ENCODE measurements around the gene KCNAB1.
A peak's percentile ranks its signal among the peaks of the same experiment; 100 is the strongest.
"Not testable (repeated sequence)": the region's sequence is repeated elsewhere in the genome, so short reads cannot be mapped to it uniquely, and the experiment has no call there.

The KCNAB1 gene

DNA sequence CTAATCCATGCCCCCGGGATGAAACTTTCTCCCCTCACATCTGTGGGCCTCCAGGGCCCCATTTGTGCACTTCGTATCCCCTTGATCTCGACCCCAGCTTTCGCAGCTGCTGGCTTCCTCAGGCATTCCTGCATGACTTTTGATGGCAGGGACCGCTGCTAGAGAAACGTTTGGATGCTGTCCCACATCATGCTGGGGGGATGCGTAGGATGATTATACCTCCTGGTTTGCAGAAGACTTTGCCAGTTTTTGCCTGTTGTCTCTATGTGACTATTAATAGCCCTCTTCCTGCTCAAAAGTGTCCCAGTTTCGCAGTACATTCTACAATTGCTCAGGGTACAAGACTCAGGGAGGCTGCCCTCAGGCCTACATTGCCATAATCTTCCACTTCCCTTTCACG lies 10.4 kb upstream of the KCNAB1 start:
- no peak for DNase-seq

DNA sequence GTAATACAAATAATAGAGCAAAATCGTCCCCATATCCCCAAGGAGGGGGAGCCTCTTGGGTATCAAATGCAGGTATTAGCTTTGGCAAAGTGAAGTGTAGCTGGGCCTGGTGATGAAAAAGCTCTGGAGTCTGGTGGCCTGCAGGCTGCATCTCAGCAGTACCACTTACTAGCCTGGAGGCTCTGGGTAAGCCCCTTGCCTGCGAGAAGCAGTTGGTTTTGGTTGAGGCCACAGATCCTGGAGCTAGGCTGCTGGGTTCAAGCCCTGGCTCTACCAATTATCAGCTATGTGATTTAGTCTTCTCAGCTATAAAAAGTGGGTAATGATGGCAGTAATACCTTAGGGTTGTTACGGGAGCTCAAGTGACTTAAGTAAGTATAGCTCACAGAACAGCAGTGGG lies 6.1 kb downstream of the KCNAB1 start:
- DNase-seq: no peak
- TF ChIP-seq POLR2A (IDR thresholded peaks at IDR 0.05; ENCODE audit: low read length) (no peak), GATA1 (IDR thresholded peaks at IDR 0.05; ENCODE audit: low read depth, low read length) (no peak)

More for the DNA sequence above, 10.4 kb upstream of the KCNAB1 start:
- TF ChIP-seq POLR2A (IDR thresholded peaks at IDR 0.05; ENCODE audit: low read length): no peak
- no peak for TF ChIP-seq GATA1 (IDR thresholded peaks at IDR 0.05; ENCODE audit: low read depth, low read length)

DNA sequence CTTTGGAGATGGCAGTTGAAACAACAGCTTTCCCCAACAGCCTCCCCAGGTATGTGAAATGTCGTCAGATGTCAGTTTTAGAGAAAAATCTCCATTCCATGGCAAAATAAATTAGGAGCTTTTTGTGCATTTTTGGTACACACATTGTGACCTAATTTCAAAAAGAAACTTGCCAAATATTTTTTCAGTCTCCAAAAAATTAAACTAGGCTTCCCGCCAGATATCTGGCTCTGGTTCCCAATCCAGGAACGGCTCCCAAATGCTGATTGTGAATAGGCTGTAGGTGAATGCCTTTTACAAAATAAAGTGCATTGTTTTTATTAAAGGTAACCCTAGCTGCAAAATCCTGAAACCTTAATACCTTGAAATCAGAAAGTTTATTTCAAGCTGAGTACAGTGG lies 10.9 kb downstream of the KCNAB1 start:
- DNase-seq: no peak
- TF ChIP-seq POLR2A (IDR thresholded peaks at IDR 0.05; ENCODE audit: low read length): no peak
- TF ChIP-seq GATA1 (IDR thresholded peaks at IDR 0.05; ENCODE audit: low read depth, low read length): no peak

DNA sequence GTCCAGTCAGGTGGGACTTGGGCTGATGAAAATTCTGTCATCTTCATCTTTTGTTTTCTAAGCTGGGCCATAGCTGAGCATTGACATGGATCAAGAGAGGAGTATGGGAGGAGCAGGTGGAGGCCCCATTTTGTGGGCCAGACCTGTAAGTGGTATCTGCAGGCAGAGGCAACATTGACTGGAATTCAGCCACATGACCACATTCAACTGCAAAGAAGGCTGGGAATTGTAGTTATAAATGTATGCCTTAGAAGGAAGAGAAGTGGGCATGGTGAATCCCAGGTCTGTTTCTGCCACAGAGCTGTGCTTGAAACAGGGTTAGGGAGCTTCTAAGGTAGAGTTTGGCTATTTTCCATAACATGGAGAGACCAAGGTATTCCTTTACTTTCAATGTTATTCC lies 11.4 kb downstream of the KCNAB1 start:
- TF ChIP-seq GATA1 (IDR thresholded peaks at IDR 0.05; ENCODE audit: low read depth, low read length) (no peak), POLR2A (IDR thresholded peaks at IDR 0.05; ENCODE audit: low read length) (no peak)
- DNase-seq: no peak

GRCh38 chr3:156132313-156132712 lies 11.9 kb downstream of the KCNAB1 start:
- DNase-seq: no peak
- no peak for TF ChIP-seq GATA1 (IDR thresholded peaks at IDR 0.05; ENCODE audit: low read depth, low read length)
- no peak for TF ChIP-seq POLR2A (IDR thresholded peaks at IDR 0.05; ENCODE audit: low read length)

- DNase-seq: no peak
- TF ChIP-seq POLR2A (IDR thresholded peaks at IDR 0.05; ENCODE audit: low read length): no peak
- TF ChIP-seq GATA1 (IDR thresholded peaks at IDR 0.05; ENCODE audit: low read depth, low read length): no peak
Observed at GRCh38 chr3:156133076-156133475, 12.7 kb downstream of the KCNAB1 start.

DNA sequence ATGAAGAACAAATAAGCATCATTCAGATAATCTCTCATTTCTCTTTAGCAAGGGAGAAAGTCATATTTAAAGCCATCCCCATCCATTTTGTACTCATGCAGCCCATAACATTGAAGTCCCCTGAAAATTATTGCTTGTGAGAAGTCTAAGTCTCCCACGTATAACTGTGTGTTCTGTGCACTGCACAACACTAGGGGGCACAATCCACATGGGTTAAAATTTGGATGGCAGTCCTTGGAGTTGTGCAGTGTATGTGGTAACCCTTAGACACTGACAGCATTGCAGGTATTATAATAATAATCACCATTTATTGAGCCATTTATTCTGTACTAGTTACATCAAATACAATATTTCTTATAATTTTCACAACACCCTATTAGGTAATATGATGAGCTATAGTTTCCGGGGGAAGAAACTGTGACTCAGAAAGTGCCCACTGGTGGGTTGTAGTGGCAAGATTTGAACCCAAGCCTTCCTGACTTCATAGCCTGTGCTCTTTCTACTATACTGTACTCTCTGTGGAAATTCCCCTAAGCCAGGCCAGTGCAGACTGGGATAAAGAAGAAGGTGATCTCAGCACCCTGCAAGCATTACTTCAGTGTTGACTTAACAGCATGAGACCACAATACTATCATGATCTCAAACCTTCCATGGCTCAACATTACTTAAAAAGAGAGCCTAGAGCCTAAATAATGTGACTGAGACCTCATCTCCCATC lies 15.7 kb downstream of the KCNAB1 start:
- DNase-seq: peak; percentile 3 to 10
- TF ChIP-seq GATA1 (IDR thresholded peaks at IDR 0.05; ENCODE audit: low read depth, low read length): no peak
- no peak for TF ChIP-seq POLR2A (IDR thresholded peaks at IDR 0.05; ENCODE audit: low read length)

GRCh38 chr3:156137397-156137796 lies 17.0 kb downstream of the KCNAB1 start:
- DNase-seq: not testable (repeated sequence)

GRCh38 chr3:156140001-156140595 lies 19.7 kb downstream of the KCNAB1 start:
- TF ChIP-seq GATA1 (IDR thresholded peaks at IDR 0.05; ENCODE audit: low read depth, low read length): no peak
- DNase-seq: no peak

DNA sequence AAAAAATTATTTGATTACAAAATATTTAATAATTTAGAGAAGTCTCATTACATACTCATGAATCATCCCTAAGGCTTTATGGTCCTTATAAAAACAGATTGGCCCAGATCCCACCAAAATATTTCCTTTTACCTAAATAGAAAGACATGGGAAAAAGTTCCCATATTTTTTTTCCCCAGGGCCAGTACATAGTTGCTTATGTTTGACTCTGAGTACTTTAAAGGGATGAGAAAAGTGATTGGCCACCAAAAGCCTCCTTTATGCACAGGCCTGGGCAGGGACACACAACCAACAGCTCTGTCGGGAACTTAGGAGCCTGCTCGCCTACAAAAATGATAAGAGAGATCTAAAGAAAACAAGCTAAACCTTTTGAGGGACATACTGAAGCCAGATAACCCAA lies 22.3 kb downstream of the KCNAB1 start:
- DNase-seq: no peak
- TF ChIP-seq GATA1 (IDR thresholded peaks at IDR 0.05; ENCODE audit: low read depth, low read length) (no peak), POLR2A (IDR thresholded peaks at IDR 0.05; ENCODE audit: low read length) (no peak)

GRCh38 chr3:156143136-156143535 lies 22.8 kb downstream of the KCNAB1 start:
- TF ChIP-seq GATA1 (IDR thresholded peaks at IDR 0.05; ENCODE audit: low read depth, low read length) (no peak), POLR2A (IDR thresholded peaks at IDR 0.05; ENCODE audit: low read length) (no peak)
- no peak for DNase-seq

GRCh38 chr3:156144060-156144459 lies 23.7 kb downstream of the KCNAB1 start:
- DNase-seq: no peak
- TF ChIP-seq POLR2A (IDR thresholded peaks at IDR 0.05; ENCODE audit: low read length): no peak
- no peak for TF ChIP-seq GATA1 (IDR thresholded peaks at IDR 0.05; ENCODE audit: low read depth, low read length)

DNA sequence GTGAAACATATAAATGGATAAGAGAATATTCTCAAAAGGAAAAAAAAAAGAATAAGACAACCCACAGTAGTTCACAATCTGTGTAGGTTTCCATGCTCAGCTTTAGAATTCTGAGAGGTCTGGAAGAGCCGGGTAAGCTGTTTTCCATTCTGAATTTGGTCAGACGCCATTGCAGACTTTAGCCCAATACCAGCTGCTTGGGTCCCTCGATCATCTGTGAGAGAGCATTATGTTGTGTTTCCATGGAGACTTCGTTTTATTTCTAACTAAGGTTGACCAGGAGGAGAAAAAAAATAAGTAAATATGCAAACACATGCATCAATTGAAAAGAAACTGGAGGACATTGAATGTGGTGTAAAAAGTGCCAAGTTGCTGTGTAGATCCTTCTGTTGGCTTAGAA lies 25.5 kb downstream of the KCNAB1 start:
- TF ChIP-seq POLR2A (IDR thresholded peaks at IDR 0.05; ENCODE audit: low read length): no peak
- no peak for TF ChIP-seq GATA1 (IDR thresholded peaks at IDR 0.05; ENCODE audit: low read depth, low read length)
- no peak for DNase-seq

DNA sequence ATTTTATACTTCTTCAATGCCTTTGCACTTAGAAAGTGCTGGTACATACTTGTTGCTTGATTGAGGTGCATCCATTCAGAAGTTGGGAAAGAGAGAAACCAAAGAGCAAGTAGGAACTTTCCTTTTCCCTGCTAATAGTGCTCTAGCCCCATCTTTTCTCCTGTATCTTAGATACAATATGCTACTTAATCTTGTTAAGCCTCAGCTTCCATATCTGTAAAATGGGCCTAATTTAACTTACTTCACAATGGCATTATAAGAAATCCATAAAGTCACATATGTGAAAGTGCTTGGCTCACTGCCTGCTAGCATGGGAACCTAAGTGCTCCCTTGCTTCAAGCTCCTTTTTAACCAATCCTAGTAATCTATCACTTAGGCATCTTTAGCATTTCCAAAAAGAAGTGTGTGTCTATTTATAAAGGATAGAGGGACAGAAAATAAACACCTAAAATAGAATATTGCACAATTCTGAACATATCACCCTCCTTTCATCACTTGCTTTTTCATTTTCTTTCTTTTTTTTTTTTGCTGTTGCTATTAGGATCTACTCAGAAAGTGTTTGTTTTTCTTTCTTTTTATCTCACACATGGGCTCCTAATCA lies 28.1 kb downstream of the KCNAB1 start:
- no peak for DNase-seq
- TF ChIP-seq GATA1 (IDR thresholded peaks at IDR 0.05; ENCODE audit: low read depth, low read length): no peak
- TF ChIP-seq POLR2A (IDR thresholded peaks at IDR 0.05; ENCODE audit: low read length): no peak

DNA sequence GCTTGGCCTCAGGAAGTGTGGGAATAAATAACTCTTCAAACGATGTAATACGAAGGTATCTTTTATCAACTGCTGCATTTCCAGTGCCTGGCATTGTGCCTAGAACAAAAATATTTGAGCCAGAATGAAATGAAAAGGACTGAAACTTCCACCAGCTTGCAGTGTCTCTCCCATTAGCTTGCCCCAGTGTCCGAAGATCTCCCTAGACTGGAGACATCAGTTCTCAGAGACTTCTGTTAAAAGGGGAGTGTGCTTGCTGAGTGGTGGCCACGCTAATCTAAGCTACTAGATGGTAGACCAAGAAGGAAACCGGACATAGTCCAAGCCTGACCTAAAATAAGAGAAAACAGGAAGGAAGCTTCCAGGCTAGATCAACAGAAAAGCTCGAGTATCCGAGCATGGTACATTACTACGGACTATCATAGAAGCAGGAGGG lies 28.6 kb downstream of the KCNAB1 start:
- peak; percentile 30 to 31 for DNase-seq
- TF ChIP-seq GATA1 (IDR thresholded peaks at IDR 0.05; ENCODE audit: low read depth, low read length) (no peak), POLR2A (IDR thresholded peaks at IDR 0.05; ENCODE audit: low read length) (no peak)

Data from erythroblast (primary cell).